Measurements from ENCODE around the gene ADGRL1. TPM values are rescaled to one million over a fixed set of nuclear protein-coding genes. Genes with fewer than 3 reads are reported as not detected.

Gene ADGRL1
- total and polyA plus RNA-seq, 10 of the 15 experiments (the other 5 are each of a cell fraction or from before 2014, with no cell fraction given): 0.05 to 4.8 (median 0.71) TPM

DNA sequence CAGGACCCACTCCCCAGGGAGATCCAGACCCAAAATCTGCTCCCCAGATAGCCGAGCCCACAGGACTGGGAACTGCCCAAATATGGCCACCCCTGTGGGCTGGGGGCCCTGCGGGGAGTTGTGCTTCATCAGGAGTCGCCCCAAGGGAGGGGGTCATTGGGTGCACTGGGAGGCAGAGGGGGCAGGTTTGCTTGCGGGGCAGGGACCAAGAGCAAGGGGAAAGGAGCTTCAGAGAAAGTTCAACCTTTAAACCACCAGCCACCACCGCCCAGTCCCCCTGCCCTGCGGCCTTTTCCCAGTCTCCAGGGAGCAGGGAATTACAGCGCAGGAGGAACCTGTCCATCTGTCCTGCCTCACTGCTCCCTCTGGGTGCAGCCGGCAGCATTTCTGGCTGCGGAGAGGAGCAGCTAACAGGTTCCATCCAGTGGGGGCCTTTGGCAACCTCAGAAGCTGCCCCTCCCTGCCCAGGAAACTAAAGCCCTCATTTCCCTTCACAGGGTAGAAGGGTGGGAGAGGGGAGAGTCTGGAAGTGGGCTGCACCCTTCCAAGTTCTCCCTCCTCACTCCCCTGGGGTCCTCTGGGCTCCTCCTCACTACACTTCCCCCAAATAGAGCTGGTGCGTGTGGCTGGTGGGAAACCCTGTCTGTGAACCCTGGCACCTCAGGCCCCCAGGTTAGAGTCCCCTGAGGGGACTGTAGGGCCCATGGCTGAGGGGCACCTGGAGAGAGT lies 55.8 kb downstream of the ADGRL1 start:
- CTCF ChIA-PET: interaction anchor here (0.9 kb wide), 1 partner anchor 13 kb away, joined by 3 read pairs; the partner anchor contains the start of gene ASF1B
- RAD21 ChIA-PET (ENCODE audit: unreplicated experiment): no interaction called here
- H3K9ac ChIP-seq (ENCODE audit: control insufficient read depth, insufficient read depth, low read length): no peak overlapping the region
- no peak overlapping the region for H3K27ac ChIP-seq (ENCODE audit: control insufficient read depth, insufficient read depth)
- TF ChIP-seq, protein P1, sequence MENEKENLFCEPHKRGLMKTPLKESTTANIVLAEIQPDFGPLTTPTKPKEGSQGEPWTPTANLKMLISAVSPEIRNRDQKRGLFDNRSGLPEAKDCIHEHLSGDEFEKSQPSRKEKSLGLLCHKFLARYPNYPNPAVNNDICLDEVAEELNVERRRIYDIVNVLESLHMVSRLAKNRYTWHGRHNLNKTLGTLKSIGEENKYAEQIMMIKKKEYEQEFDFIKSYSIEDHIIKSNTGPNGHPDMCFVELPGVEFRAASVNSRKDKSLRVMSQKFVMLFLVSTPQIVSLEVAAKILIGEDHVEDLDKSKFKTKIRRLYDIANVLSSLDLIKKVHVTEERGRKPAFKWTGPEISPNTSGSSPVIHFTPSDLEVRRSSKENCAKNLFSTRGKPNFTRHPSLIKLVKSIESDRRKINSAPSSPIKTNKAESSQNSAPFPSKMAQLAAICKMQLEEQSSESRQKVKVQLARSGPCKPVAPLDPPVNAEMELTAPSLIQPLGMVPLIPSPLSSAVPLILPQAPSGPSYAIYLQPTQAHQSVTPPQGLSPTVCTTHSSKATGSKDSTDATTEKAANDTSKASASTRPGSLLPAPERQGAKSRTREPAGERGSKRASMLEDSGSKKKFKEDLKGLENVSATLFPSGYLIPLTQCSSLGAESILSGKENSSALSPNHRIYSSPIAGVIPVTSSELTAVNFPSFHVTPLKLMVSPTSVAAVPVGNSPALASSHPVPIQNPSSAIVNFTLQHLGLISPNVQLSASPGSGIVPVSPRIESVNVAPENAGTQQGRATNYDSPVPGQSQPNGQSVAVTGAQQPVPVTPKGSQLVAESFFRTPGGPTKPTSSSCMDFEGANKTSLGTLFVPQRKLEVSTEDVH (IDR thresholded peaks at IDR 0.05; ENCODE audit: low read depth, partially characterized antibody): no peak
- TF ChIP-seq, protein P2, sequence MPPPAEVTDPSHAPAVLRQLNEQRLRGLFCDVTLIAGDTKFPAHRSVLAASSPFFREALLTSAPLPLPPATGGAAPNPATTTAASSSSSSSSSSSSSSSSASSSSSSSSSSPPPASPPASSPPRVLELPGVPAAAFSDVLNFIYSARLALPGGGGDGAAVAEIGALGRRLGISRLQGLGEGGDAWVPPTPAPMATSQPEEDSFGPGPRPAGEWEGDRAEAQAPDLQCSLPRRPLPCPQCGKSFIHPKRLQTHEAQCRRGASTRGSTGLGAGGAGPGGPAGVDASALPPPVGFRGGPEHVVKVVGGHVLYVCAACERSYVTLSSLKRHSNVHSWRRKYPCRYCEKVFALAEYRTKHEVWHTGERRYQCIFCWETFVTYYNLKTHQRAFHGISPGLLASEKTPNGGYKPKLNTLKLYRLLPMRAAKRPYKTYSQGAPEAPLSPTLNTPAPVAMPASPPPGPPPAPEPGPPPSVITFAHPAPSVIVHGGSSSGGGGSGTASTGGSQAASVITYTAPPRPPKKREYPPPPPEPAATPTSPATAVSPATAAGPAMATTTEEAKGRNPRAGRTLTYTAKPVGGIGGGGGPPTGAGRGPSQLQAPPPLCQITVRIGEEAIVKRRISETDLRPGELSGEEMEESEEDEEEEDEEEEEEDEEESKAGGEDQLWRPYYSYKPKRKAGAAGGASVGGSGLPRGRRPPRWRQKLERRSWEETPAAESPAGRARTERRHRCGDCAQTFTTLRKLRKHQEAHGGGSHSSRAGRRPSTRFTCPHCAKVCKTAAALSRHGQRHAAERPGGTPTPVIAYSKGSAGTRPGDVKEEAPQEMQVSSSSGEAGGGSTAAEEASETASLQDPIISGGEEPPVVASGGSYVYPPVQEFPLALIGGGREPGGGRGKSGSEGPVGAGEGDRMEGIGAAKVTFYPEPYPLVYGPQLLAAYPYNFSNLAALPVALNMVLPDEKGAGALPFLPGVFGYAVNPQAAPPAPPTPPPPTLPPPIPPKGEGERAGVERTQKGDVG (CRISPR knock-in tag; IDR thresholded peaks at IDR 0.05): no peak
- TF ChIP-seq SP1 (IDR thresholded peaks at IDR 0.05; ENCODE audit: low read depth, low read length): no peak
- no peak for TF ChIP-seq MTA3 (IDR thresholded peaks at IDR 0.05; ENCODE audit: borderline replicate concordance, low read length)
- TF ChIP-seq RB1 (IDR thresholded peaks at IDR 0.05; ENCODE audit: borderline replicate concordance): no peak
- no peak for TF ChIP-seq POLR2A (IDR thresholded peaks at IDR 0.05; ENCODE audit: low read depth, low read length)
- TF ChIP-seq CREM (IDR thresholded peaks at IDR 0.05; ENCODE audit: low read depth): no peak
- TF ChIP-seq ZNF274 (IDR thresholded peaks at IDR 0.05; ENCODE audit: insufficient read depth, insufficient read length): no peak
- TF ChIP-seq, protein P3, sequence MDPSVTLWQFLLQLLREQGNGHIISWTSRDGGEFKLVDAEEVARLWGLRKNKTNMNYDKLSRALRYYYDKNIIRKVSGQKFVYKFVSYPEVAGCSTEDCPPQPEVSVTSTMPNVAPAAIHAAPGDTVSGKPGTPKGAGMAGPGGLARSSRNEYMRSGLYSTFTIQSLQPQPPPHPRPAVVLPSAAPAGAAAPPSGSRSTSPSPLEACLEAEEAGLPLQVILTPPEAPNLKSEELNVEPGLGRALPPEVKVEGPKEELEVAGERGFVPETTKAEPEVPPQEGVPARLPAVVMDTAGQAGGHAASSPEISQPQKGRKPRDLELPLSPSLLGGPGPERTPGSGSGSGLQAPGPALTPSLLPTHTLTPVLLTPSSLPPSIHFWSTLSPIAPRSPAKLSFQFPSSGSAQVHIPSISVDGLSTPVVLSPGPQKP (IDR thresholded peaks at IDR 0.05; ENCODE audit: low read depth, low read length): no peak
- TF ChIP-seq TCF7 (IDR thresholded peaks at IDR 0.05; ENCODE audit: borderline replicate concordance): no peak
- no peak for TF ChIP-seq NR2F1 (conservative IDR thresholded peaks at IDR 0.05)
- no peak for TF ChIP-seq TBL1XR1 (IDR thresholded peaks at IDR 0.05; ENCODE audit: low read depth, low read length)
- TF ChIP-seq, protein P4, sequence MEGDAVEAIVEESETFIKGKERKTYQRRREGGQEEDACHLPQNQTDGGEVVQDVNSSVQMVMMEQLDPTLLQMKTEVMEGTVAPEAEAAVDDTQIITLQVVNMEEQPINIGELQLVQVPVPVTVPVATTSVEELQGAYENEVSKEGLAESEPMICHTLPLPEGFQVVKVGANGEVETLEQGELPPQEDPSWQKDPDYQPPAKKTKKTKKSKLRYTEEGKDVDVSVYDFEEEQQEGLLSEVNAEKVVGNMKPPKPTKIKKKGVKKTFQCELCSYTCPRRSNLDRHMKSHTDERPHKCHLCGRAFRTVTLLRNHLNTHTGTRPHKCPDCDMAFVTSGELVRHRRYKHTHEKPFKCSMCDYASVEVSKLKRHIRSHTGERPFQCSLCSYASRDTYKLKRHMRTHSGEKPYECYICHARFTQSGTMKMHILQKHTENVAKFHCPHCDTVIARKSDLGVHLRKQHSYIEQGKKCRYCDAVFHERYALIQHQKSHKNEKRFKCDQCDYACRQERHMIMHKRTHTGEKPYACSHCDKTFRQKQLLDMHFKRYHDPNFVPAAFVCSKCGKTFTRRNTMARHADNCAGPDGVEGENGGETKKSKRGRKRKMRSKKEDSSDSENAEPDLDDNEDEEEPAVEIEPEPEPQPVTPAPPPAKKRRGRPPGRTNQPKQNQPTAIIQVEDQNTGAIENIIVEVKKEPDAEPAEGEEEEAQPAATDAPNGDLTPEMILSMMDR (IDR thresholded peaks at IDR 0.05 in 2 of 3, conservative IDR thresholded peaks at IDR 0.05 in 1 of 3; ENCODE audit: control insufficient read depth in 2 of 3, extremely low read depth in 1 of 3, insufficient read depth in 1 of 3, low read depth in 3 of 3, low read length in 3 of 3): no peak
- intact Hi-C loops (cut with micrococcal nuclease; ENCODE audit: unreplicated experiment): no loop called here
- H3K4me2 ChIP-seq (ENCODE audit: control insufficient read depth, insufficient read depth): no peak overlapping the region
- H3K79me2 ChIP-seq (ENCODE audit: control insufficient read depth, insufficient read depth, low read length): no peaks in the 10 kb centered on the region
- no TSS peak for BruUV-seq (replicated peaks)
- POLR2A ChIA-PET: no interaction called here
- no peaks in the 10 kb centered on the region for H3K9me3 ChIP-seq (replicated peaks; ENCODE audit: control insufficient read depth, insufficient read depth, low read length)
- no peak overlapping the region for H3K4me3 ChIP-seq
- ATAC-seq: no peak
- whole genome bisulfite sequencing (ENCODE audit: insufficient coverage, insufficient replicate concordance, low lambda C conversion rate, missing lambda C conversion rate): 62% methylated on average over 10 of the region's 10 CpGs
- H3K27me3 ChIP-seq (replicated peaks in 1 of 2; ENCODE audit: control insufficient read depth in 2 of 2, insufficient read depth in 2 of 2, low read length in 1 of 2): no peaks in the 10 kb centered on the region
- SMC1A ChIA-PET (ENCODE audit: uncharacterized antibody, unreplicated experiment): no interaction called here
- H3K4me1 ChIP-seq (ENCODE audit: control insufficient read depth, insufficient read depth, low read length): peaks cover 6% of the 10 kb centered on the region; the same call in 1 of the 2 replicates
- no peaks in the 10 kb centered on the region for H4K20me1 ChIP-seq (ENCODE audit: control insufficient read depth, insufficient read depth)
- H3K36me3 ChIP-seq (ENCODE audit: control insufficient read depth in 2 of 2, insufficient read depth in 2 of 2, low read length in 1 of 2): no peaks in the 10 kb centered on the region
- in situ Hi-C loops (cut with MboI): no loop called here
- H2AFZ ChIP-seq (ENCODE audit: control insufficient read depth, low read depth, low read length): no peak overlapping the region
- FAIRE-seq: no peak
- DNase-seq (ENCODE audit: low read depth, low spot score): no peak

All from GM12878 (cell line).